Breast epithelium (tissue), 4 donors: ENCODE results near the gene MTURN. TPM values are rescaled to one million over a fixed set of nuclear protein-coding genes. Genes with fewer than 3 reads are reported as not detected.
A peak's percentile ranks its signal among the peaks of the same experiment; 100 is the strongest.

Experiments used
- DNase-seq, 2 donors: peaks; one replicate each; pipeline ENCODE4 v3.0.0-alpha.2; 2019; ENCODE audit warnings: low spot score in 2 of 2
- H3K27ac ChIP-seq, 2 donors: fragments of 200-600 bp; sonication (generic) in 1 of 2; one replicate each; pipeline ENCODE4 v1.5.1; 2016 to 2019; ENCODE audit warnings: mild to moderate bottlenecking in 1 of 2
- H3K27me3 ChIP-seq, 2 donors: fragments of 200-600 bp; sonication (generic) in 1 of 2; one replicate each; pipeline versions ENCODE4 v1.5.1 to v1.6.0; 2017 to 2019; ENCODE audit warnings: control low read depth in 1 of 2, mild to moderate bottlenecking in 1 of 2
- H3K36me3 ChIP-seq: fragments of 200-600 bp; one replicate; pipeline ENCODE4 v1.5.1; 2019
- H3K4me1 ChIP-seq, 2 donors: fragments of 200-600 bp; sonication (generic); one replicate each; pipeline ENCODE4 v1.5.1; 2016 to 2019; ENCODE audit warnings: control low read depth in 1 of 2
- H3K4me3 ChIP-seq, 3 donors: fragments of 200-600 bp; sonication (generic); 1 replicate in 2 of 3; 2 replicates in 1 of 3; pipeline ENCODE4 v1.5.1; 2016 to 2019; ENCODE audit warnings: mild to moderate bottlenecking in 3 of 3, moderate library complexity in 2 of 3
- H3K9me3 ChIP-seq, 2 donors: fragments of 200-600 bp; sonication (generic) in 1 of 2; one replicate each; pipeline ENCODE4 v1.5.1; 2016 to 2019; ENCODE audit warnings: control low read depth in 1 of 2
- CTCF ChIP-seq, 3 donors: fragments of 450-650 bp; IDR thresholded peaks; one replicate each; pipeline ENCODE4 v1.5.1; 2016 to 2017; ENCODE audit warnings: antibody characterized with exemption in 3 of 3, mild to moderate bottlenecking in 3 of 3, moderate library complexity in 3 of 3
- POLR2A ChIP-seq: fragments of 450-650 bp; IDR thresholded peaks from one replicate; pipeline ENCODE4 v1.6.1; 2016; ENCODE audit warnings: antibody characterized with exemption, mild to moderate bottlenecking, moderate library complexity
- POLR2AphosphoS5 ChIP-seq, 3 donors: sonication (generic); formaldehyde crosslinking; IDR thresholded peaks; one replicate each; pipeline ENCODE4 v1.6.1; 2017; ENCODE audit warnings: antibody characterized with exemption in 3 of 3
- intact Hi-C: fragments of 100-400 bp; cut with DNase I; formaldehyde crosslinking; loops from one replicate; pipeline ENCODE4 v1.15.1; 2023; ENCODE audit warnings: low total_unique reads
- total RNA-seq, 3 donors: library from RNA; depleted of rRNA; stranded (reverse); fragments of >200 nt; gene quantifications; one replicate each; pipeline ENCODE4 v1.1.0, GENCODE V29; 2016

The MTURN gene
- total RNA-seq, 3 donors from 2014 or later = 56.0 to 199 (median 62.5) TPM

GRCh38 chr7:30147785-30148184, 13.0 kb downstream of the MTURN start:
- intact Hi-C loops = no loop called here

GRCh38 chr7:30148426-30148825, 13.6 kb downstream of the MTURN start:
- Histone ChIP-seq H3K27me3 (no peaks in the 10 kb centered on the region), H3K4me1 (peaks cover 0 to 4% of the 10 kb centered on the region in 2 donors), H3K4me3 (no peak overlapping the region), H3K36me3 (no peaks in the 10 kb centered on the region), H3K9me3 (no peaks in the 10 kb centered on the region), H3K27ac (peak overlapping the region; percentile 83 to 88)
- intact Hi-C loops = no loop called here
- no peak for DNase-seq
- TF ChIP-seq POLR2A (no peak), POLR2AphosphoS5 (IDR thresholded peaks at IDR 0.05) (no peak), CTCF (IDR thresholded peaks at IDR 0.05) (no peak)

More at GRCh38 chr7:30147785-30148184, 13.0 kb downstream of the MTURN start:
- Histone ChIP-seq H3K27me3 (no peaks in the 10 kb centered on the region), H3K27ac (peak overlapping the region in 1 of 2 donors; percentile 83), H3K9me3 (no peaks in the 10 kb centered on the region), H3K36me3 (no peaks in the 10 kb centered on the region), H3K4me1 (peaks cover 0 to 6% of the 10 kb centered on the region in 2 donors), H3K4me3 (no peak overlapping the region)
- TF ChIP-seq POLR2A (no peak), POLR2AphosphoS5 (IDR thresholded peaks at IDR 0.05) (no peak), CTCF (IDR thresholded peaks at IDR 0.05) (no peak)
- DNase-seq = no peak

GRCh38 chr7:30148951-30149459, 14.2 kb downstream of the MTURN start:
- Histone ChIP-seq H3K4me3 (peak overlapping the region in 1 of 3 donors; percentile 5), H3K36me3 (no peaks in the 10 kb centered on the region), H3K9me3 (no peaks in the 10 kb centered on the region), H3K27ac (peak overlapping the region; percentile 83 to 88), H3K27me3 (no peaks in the 10 kb centered on the region), H3K4me1 (no peaks in the 10 kb centered on the region)
- DNase-seq = peak in 1 of 2 donors; percentile 77
- intact Hi-C loops = no loop called here
- TF ChIP-seq POLR2AphosphoS5 (IDR thresholded peaks at IDR 0.05) (peak in 1 of 3 donors; percentile 32), POLR2A (no peak), CTCF (IDR thresholded peaks at IDR 0.05) (no peak)

- Histone ChIP-seq H3K27me3 (no peaks in the 10 kb centered on the region), H3K4me1 (no peaks in the 10 kb centered on the region), H3K27ac (peak overlapping the region; percentile 83 to 88), H3K4me3 (no peak overlapping the region), H3K36me3 (no peaks in the 10 kb centered on the region), H3K9me3 (no peaks in the 10 kb centered on the region)
- DNase-seq = no peak
- intact Hi-C loops = no loop called here
- TF ChIP-seq POLR2A = no peak
- no peak for TF ChIP-seq POLR2AphosphoS5 (IDR thresholded peaks at IDR 0.05)
- TF ChIP-seq CTCF (IDR thresholded peaks at IDR 0.05) = no peak
These were observed 15.0 kb downstream of the MTURN start for GRCh38 chr7:30149640-30150272.

- no peak for DNase-seq
- H3K4me1 ChIP-seq = no peaks in the 10 kb centered on the region
- no peaks in the 10 kb centered on the region for H3K36me3 ChIP-seq
- no peak for TF ChIP-seq POLR2A
- TF ChIP-seq CTCF (IDR thresholded peaks at IDR 0.05) = no peak
- TF ChIP-seq POLR2AphosphoS5 (IDR thresholded peaks at IDR 0.05) = no peak
- H3K27ac ChIP-seq = peak overlapping the region in 1 of 2 donors; percentile 33
- no peaks in the 10 kb centered on the region for H3K9me3 ChIP-seq
- intact Hi-C loops = no loop called here
- H3K4me3 ChIP-seq = no peak overlapping the region
- no peaks in the 10 kb centered on the region for H3K27me3 ChIP-seq
These were observed 15.9 kb downstream of the MTURN start for GRCh38 chr7:30150711-30151110.
